ENCODE results near the gene TGOLN2.

The TGOLN2 gene

DNA sequence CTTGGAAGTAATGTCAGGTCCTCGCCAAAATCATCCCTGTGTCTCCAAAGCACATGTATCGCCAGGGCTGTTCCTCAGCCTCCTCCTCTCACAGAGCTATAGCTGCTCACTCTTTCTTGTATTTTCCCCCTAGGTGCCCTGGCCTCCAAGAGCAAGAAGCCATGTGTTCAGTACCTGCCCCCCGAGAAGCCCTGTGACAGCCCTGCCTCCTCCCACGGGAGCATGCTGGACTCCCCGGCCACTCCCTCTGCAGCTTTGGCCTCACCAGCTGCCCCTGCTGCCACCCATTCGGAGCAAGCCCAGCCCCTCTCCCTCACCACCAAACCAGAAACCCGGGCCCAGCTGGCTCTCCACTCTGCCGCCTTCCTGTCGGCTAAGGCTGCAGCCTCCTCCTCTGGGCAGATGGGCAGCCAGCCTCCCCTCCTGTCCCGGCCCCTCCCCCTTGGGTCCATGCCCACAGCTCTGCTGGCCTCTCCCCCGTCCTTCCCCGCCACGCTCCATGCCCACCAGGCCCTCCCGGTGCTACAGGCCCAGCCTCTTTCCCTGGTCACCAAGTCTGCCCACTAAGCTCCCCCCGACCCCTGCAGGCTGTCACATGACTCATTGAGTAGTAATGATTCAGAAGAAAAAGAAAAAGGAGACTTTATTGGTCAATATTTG, 18.8 kb downstream of the TGOLN2 start:
- no peak for DNase-seq (ENCODE audit: low read depth, low spot score)

GRCh38 chr2:85308201-85308600, 19.6 kb downstream of the TGOLN2 start:
- no peak for DNase-seq (ENCODE audit: low read depth, low spot score)

GRCh38 chr2:85307527-85307897, 20.3 kb downstream of the TGOLN2 start:
- DNase-seq (ENCODE audit: low read depth, low spot score) = no peak

DNA sequence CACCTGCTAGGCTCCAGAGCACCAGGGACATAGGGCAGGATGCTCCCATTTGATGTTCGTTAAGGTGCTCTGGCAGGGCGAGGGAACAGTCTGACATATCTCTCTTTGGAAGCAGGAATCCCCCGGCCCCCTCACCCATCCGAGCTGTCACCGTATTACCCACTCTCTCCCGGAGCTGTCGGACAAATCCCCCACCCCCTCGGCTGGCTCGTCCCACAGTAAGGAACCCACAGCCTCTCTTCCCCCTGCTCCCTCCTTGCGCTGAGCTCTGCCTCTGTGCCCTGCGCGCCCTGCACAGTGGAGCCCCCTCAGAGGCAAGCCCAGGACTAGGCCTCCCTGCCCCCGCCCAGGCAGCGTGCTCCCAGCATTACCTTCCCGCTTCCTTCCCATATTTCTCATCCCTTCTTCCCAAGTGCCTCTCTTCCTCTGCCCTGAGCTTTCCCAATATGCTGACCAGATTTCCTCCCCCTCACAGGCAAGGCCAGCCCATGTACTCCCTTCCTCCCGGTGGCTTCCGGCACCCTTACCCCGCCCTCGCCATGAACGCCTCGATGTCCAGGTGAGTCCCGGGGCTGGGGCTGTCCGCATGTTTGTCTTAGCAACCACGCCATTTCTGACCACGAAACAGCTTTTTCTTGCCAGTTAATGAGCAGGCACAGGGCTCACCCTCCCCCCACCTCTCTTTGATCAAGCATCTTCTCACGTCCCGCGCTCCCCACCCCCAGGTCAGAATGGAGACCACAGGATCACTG, 23.8 kb downstream of the TGOLN2 start:
- no peak for DNase-seq (ENCODE audit: low read depth, low spot score)

DNA sequence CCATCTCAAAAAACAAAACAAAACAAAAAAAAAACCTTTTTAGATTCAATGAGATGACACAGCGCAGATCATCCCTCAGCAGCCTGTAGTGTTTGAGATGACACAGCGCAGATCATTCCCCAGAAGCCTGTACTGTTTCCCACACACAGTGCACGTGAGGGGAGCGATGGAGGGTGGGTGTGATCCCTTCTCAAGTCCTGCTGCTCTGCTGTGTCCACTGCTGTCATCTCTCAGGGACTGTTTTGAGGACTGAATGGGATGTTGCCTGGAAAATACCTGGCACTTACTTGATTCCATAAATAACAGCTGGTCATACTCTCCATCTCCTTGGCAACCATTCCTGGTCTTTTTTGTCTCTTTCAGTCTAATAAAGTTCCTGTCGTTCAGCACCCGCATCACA, 25.7 kb downstream of the TGOLN2 start:
- DNase-seq (ENCODE audit: low read depth, low spot score) = no peak

GRCh38 chr2:85291425-85292023, 36.3 kb downstream of the TGOLN2 start:
- DNase-seq (ENCODE audit: low read depth, low spot score) = no peak

GRCh38 chr2:85288244-85288725, 39.5 kb downstream of the TGOLN2 start:
- DNase-seq (ENCODE audit: low read depth, low spot score) = no peak

- no peak for DNase-seq (ENCODE audit: low read depth, low spot score)
Observed at GRCh38 chr2:85287721-85288120, 40.1 kb downstream of the TGOLN2 start.

DNA sequence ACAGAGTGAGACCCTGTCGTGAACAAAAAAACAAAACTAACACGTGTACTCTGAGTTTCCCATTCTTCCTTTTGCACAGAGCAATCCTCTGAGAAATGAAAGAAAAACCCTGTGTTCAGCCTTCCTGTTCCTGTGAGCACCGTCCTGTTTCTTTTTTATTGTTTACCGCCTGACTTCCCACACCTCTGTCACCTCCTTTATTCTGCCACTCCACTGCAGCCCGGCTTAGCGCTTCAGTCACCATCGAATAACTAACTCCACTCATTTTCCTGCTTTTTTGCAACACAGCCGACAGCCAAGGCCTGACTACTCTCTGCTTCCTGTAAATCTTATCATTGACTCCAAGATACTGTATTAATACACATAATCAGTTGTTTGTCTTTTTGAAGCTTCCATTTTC, 40.9 kb downstream of the TGOLN2 start:
- DNase-seq (ENCODE audit: low read depth, low spot score) = no peak

DNA sequence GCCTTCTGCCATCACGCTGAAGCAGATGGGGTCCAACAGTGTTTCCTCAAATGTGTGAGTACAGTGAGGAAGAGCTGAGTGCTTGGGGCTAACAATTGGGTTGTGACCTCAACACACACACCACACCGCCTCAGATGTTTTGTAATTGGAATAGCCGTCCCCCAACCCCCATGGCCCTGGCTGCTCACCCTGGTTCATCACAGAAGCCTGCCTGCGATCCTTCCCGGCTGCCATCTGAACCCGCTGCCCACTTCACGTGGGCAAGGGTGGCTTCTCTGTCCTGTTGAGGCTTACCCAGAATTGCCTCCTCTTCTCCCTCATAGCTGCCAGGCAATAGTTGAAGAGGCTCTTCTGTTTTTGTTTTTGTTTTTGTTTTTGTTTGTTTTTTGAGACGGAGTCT, 44.1 kb downstream of the TGOLN2 start:
- no peak for DNase-seq (ENCODE audit: low read depth, low spot score)

GRCh38 chr2:85282914-85283313, 44.9 kb downstream of the TGOLN2 start:
- DNase-seq (ENCODE audit: low read depth, low spot score) = no peak

GRCh38 chr2:85281553-85281952, 46.2 kb downstream of the TGOLN2 start:
- DNase-seq (ENCODE audit: low read depth, low spot score) = no peak

DNA sequence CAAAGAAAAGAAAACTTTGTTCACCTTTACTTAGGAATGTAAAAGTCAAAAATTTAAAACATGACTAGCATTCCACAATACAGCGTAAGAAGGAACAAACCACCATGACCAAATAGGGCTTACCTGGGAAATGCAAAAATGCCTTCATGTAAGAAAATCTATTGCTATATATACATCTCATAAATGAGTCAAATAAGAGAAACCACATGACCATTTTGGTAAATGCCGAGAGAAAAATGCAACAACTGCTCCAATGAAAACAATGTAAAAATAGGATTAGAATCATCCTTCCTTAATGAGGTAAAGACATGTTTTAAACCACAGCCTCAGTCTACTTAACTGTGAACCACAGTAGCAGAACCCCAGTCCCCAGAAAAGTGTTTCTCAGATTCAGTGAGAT, 49.4 kb downstream of the TGOLN2 start:
- DNase-seq (ENCODE audit: low read depth, low spot score) = no peak

DNA sequence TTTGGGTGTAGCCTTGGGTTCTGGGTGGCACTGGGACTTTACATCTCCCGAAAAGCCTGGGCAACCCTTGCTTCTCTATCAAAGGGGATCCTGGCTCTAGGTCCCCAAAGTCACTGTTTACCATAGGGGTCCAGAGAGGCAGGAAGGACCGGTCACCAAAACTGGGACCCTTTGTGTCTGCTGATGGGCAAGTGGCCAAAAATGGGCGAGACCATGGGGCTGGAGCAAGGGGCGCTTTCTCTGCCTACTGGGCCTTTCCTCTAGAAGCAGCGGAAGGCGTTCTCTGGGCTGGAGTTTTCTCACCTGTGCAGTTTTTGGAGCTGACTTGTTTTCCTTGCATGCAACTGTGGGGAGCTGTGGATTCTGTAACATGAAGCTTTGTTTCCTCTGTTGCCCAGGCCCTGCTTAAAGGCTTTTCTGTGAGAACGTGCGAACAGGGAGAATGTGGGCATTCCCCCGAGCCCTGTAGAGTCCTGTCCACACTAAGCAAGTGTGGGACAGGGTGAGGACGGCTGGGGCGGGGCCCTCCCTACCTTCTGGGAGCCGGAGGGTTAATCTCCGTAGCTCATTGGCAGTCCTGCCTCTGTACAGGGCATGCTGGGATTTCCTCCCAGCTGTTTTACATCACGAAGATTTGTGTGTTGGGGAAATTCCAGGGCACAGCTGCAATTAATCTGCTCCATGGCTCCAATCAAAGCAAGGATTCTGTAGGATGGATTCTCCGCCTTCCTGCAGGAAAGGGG, 50.2 kb downstream of the TGOLN2 start:
- DNase-seq (ENCODE audit: low read depth, low spot score) = no peak

DNA sequence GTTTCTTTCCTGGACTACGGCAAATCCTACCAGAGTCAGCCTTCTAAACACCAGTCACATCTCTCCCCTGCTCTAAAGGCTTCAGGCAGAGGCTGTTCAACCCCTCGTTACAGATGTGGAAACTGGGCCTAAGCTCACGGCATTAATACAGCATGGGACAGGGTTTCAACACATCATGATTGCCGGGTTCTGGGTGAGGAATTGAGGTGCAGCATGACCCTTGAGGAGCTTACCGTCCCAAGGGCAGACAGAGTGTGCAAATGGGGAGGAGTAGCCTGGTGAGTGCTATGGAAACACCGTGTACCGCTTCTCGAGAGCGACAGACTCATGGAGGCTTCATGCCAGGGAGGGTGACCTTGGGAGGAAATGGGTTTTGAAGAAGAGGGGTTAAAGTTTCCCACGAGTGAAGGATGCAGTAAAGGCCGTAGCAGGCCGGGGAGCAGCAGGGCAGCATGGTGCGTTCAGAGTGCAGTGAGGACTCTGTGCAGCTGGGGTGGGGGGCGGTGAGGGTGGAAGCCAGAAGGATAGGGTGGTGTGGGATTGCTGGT, 51.1 kb downstream of the TGOLN2 start:
- no peak for DNase-seq (ENCODE audit: low read depth, low spot score)

GRCh38 chr2:85275984-85276540, 51.7 kb downstream of the TGOLN2 start:
- no peak for DNase-seq (ENCODE audit: low read depth, low spot score)

GRCh38 chr2:85273738-85274731, 53.8 kb downstream of the TGOLN2 start:
- DNase-seq (ENCODE audit: low read depth, low spot score) = no peak

DNA sequence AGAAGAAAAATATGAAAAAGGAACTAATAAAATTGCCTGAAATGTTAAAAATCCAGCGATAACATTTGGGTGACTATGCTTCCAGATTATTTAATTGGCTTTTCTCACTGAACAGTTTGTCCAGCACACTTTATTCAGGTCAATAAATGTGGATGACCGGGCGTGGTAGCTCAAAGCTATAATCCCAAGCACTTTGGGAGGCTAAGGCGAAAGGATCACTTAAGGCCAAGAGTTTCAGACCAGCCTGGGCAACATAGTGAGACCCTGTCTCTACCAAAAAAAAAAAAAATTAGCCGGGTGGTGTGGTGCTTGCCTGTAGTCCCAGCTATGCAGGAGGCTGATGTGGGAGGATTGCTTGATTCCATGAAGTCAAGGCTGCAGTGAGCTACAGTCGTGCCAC, 55.4 kb downstream of the TGOLN2 start:
- DNase-seq (ENCODE audit: low read depth, low spot score) = no peak

DNA sequence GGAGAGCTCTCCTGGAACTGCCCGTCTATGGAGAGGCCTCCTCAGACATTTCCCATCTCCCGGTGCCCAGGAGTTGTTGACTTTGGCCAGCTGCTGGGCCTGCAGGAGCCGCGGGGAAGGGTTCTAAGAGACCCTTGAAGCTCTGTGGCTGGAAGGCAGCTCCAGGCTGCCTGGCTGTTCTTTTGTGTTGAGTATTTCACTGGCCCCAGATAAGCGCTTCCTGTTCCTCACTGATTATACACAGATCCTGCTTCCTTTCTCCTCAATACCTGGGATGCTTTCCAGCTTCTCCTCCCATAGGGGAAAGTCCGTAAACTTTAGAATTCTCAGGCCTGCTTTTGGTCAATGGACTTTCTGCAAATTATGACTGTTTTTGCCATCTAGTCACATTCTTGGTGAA, 57.8 kb downstream of the TGOLN2 start:
- DNase-seq (ENCODE audit: low read depth, low spot score) = no peak

All from activated naive CD8-positive, alpha-beta T cell treated with anti-CD3 and anti-CD28 coated beads, Interleukin-2, amount 50 U/mL, for 16 hours (primary cell).